Activated T-helper 17 cell treated with anti-CD3 and anti-CD28 coated beads, Interleukin-2, amount 50 U/mL, for 72 hours (primary cell): Measurements from ENCODE around the gene POTEI. TPM values are rescaled to one million over a fixed set of nuclear protein-coding genes. Genes with fewer than 3 reads are reported as not detected.
A peak's percentile ranks its signal among the peaks of the same experiment; 100 is the strongest.
"Not testable (repeated sequence)": the region's sequence is repeated elsewhere in the genome, so short reads cannot be mapped to it uniquely, and the experiment has no call there.

ENCODE experiments used
- ATAC-seq: fragments of 150-1000 bp; cut with Tn5 transposase; replicated peaks from 2 replicates; pipeline ENCODE4 v1.10.0; 2021; ENCODE audit warnings: mild to moderate bottlenecking, moderate library complexity
- H3K27ac Mint-ChIP-seq: one replicate; pipeline ENCODE4 v1.8.0; 2022; ENCODE audit warnings: mixed read lengths
- H3K27me3 Mint-ChIP-seq: one replicate; pipeline ENCODE4 v1.8.0; 2022; ENCODE audit warnings: mixed read lengths
- H3K36me3 Mint-ChIP-seq: one replicate; pipeline ENCODE4 v1.8.0; 2022; ENCODE audit warnings: low read depth, mild to moderate bottlenecking, mixed read lengths
- H3K4me1 Mint-ChIP-seq: one replicate; pipeline ENCODE4 v1.8.0; 2022; ENCODE audit warnings: mixed read lengths
- H3K4me3 Mint-ChIP-seq: one replicate; pipeline ENCODE4 v1.8.0; 2022; ENCODE audit warnings: mild to moderate bottlenecking, mixed read lengths
- H3K9me3 Mint-ChIP-seq: one replicate; pipeline ENCODE4 v1.8.0; 2022; ENCODE audit warnings: mixed read lengths
- total RNA-seq, 2 donors: library from RNA; stranded (reverse); gene quantifications; one replicate each; pipeline ENCODE4 v1.2.3, GENCODE V29; 2022

POTEI gene
- total RNA-seq, 2 donors from 2014 or later: not detected

- not testable (repeated sequence) for H3K27ac Mint-ChIP-seq, H3K9me3 Mint-ChIP-seq, H3K4me3 Mint-ChIP-seq, ATAC-seq, H3K36me3 Mint-ChIP-seq, H3K4me1 Mint-ChIP-seq, H3K27me3 Mint-ChIP-seq
These were observed 11.9 kb upstream of the POTEI start, which contains the start of gene CFC1B for GRCh38 chr2:130520992-130521391. Gene CFC1B, plus strand, starts transcription at chr2:130521222. Its CDS starts 263 bp downstream, at chr2:130521485.

- not testable (repeated sequence) for H3K9me3 Mint-ChIP-seq, H3K36me3 Mint-ChIP-seq, H3K27ac Mint-ChIP-seq, H3K27me3 Mint-ChIP-seq, H3K4me3 Mint-ChIP-seq, H3K4me1 Mint-ChIP-seq, ATAC-seq
These were observed 9.5 kb upstream of the POTEI start for GRCh38 chr2:130518516-130519106.

GRCh38 chr2:130511747-130512451, 2.8 kb upstream of the POTEI start:
- H3K27ac Mint-ChIP-seq, H3K4me3 Mint-ChIP-seq, H3K27me3 Mint-ChIP-seq, H3K36me3 Mint-ChIP-seq, H3K4me1 Mint-ChIP-seq, H3K9me3 Mint-ChIP-seq, ATAC-seq: not testable (repeated sequence)

- H3K4me3 Mint-ChIP-seq, H3K27me3 Mint-ChIP-seq, H3K36me3 Mint-ChIP-seq, H3K9me3 Mint-ChIP-seq, ATAC-seq, H3K27ac Mint-ChIP-seq, H3K4me1 Mint-ChIP-seq: not testable (repeated sequence)
These were observed 1.9 kb upstream of the POTEI start for GRCh38 chr2:130510807-130511746.

GRCh38 chr2:130491073-130491472, 18.1 kb downstream of the POTEI start:
- not testable (repeated sequence) for ATAC-seq, H3K36me3 Mint-ChIP-seq, H3K4me1 Mint-ChIP-seq, H3K27ac Mint-ChIP-seq, H3K27me3 Mint-ChIP-seq, H3K9me3 Mint-ChIP-seq, H3K4me3 Mint-ChIP-seq

GRCh38 chr2:130455413-130455812, 53.7 kb downstream of the POTEI start:
- not testable (repeated sequence) for H3K36me3 Mint-ChIP-seq, H3K27me3 Mint-ChIP-seq

GRCh38 chr2:130454712-130455083, 54.4 kb downstream of the POTEI start:
- not testable (repeated sequence) for H3K9me3 Mint-ChIP-seq, ATAC-seq, H3K27me3 Mint-ChIP-seq, H3K4me3 Mint-ChIP-seq, H3K36me3 Mint-ChIP-seq, H3K27ac Mint-ChIP-seq, H3K4me1 Mint-ChIP-seq

More at GRCh38 chr2:130455413-130455812, 53.7 kb downstream of the POTEI start:
- H3K4me3 Mint-ChIP-seq, H3K27ac Mint-ChIP-seq, ATAC-seq, H3K4me1 Mint-ChIP-seq, H3K9me3 Mint-ChIP-seq: not testable (repeated sequence)

GRCh38 chr2:130453955-130454711, 55.0 kb downstream of the POTEI start:
- H3K36me3 Mint-ChIP-seq, H3K27me3 Mint-ChIP-seq, H3K4me1 Mint-ChIP-seq, H3K4me3 Mint-ChIP-seq, ATAC-seq, H3K27ac Mint-ChIP-seq, H3K9me3 Mint-ChIP-seq: not testable (repeated sequence)

- not testable (repeated sequence) for ATAC-seq, H3K36me3 Mint-ChIP-seq, H3K9me3 Mint-ChIP-seq, H3K4me1 Mint-ChIP-seq, H3K4me3 Mint-ChIP-seq, H3K27me3 Mint-ChIP-seq, H3K27ac Mint-ChIP-seq
These were observed 56.2 kb downstream of the POTEI start for GRCh38 chr2:130452897-130453296.

GRCh38 chr2:130451823-130452222, 57.3 kb downstream of the POTEI start:
- H3K27me3 Mint-ChIP-seq, H3K4me3 Mint-ChIP-seq, H3K9me3 Mint-ChIP-seq, ATAC-seq, H3K36me3 Mint-ChIP-seq, H3K4me1 Mint-ChIP-seq, H3K27ac Mint-ChIP-seq: not testable (repeated sequence)

- H3K4me3 Mint-ChIP-seq, H3K27me3 Mint-ChIP-seq, H3K9me3 Mint-ChIP-seq, H3K4me1 Mint-ChIP-seq, H3K27ac Mint-ChIP-seq, ATAC-seq, H3K36me3 Mint-ChIP-seq: not testable (repeated sequence)
These were observed 57.9 kb downstream of the POTEI start for GRCh38 chr2:130451278-130451677.

GRCh38 chr2:130450366-130450765, 58.8 kb downstream of the POTEI start:
- H3K9me3 Mint-ChIP-seq, ATAC-seq, H3K27me3 Mint-ChIP-seq, H3K36me3 Mint-ChIP-seq, H3K4me1 Mint-ChIP-seq, H3K27ac Mint-ChIP-seq, H3K4me3 Mint-ChIP-seq: not testable (repeated sequence)

- not testable (repeated sequence) for H3K27ac Mint-ChIP-seq, H3K4me1 Mint-ChIP-seq, H3K27me3 Mint-ChIP-seq, H3K9me3 Mint-ChIP-seq, H3K36me3 Mint-ChIP-seq, H3K4me3 Mint-ChIP-seq
- peak; percentile 31 for ATAC-seq
These were observed 81.5 kb downstream of the POTEI start for GRCh38 chr2:130427631-130428030.

- not testable (repeated sequence) for H3K9me3 Mint-ChIP-seq, H3K36me3 Mint-ChIP-seq, ATAC-seq, H3K27ac Mint-ChIP-seq, H3K4me1 Mint-ChIP-seq, H3K4me3 Mint-ChIP-seq, H3K27me3 Mint-ChIP-seq
These were observed 90.3 kb downstream of the POTEI start for GRCh38 chr2:130418845-130419244.
